HepG2 (cell line): Measurements from ENCODE around the gene CTIF. TPM values are rescaled to one million over a fixed set of nuclear protein-coding genes. Genes with fewer than 3 reads are reported as not detected.
A peak's percentile ranks its signal among the peaks of the same experiment; 100 is the strongest.

Source experiments
- ATF5 ChIP-seq: sonication (generic); formaldehyde crosslinking; IDR thresholded peaks from 2 replicates; pipeline ENCODE4 v1.4.0; 2020; ENCODE audit warnings: mild to moderate bottlenecking, low read depth, missing genetic modification reagents
- GTF3A ChIP-seq: sonication (generic); formaldehyde crosslinking; conservative IDR thresholded peaks from 2 replicates; pipeline ENCODE4 v1.4.0; 2020; ENCODE audit warnings: mild to moderate bottlenecking, missing genetic modification reagents
- HOXA5 ChIP-seq: sonication (generic); formaldehyde crosslinking; IDR thresholded peaks from 2 replicates; pipeline ENCODE4 v1.4.0; 2020; ENCODE audit warnings: missing genetic modification reagents
- MED13 ChIP-seq: sonication (generic); formaldehyde crosslinking; IDR thresholded peaks from 2 replicates; pipeline ENCODE4 v1.5.0; 2020; ENCODE audit warnings: missing genetic modification reagents
- MLX ChIP-seq: IDR thresholded peaks from 2 replicates; pipeline ENCODE4 v1.6.1; 2016
- MXI1 ChIP-seq: IDR thresholded peaks from 3 replicates; pipeline ENCODE4 v1.6.1; 2012; ENCODE audit warnings: low read depth, low read length, inconsistent platforms, borderline replicate concordance
- NCOA1 ChIP-seq: sonication (generic); formaldehyde crosslinking; IDR thresholded peaks from 2 replicates; pipeline ENCODE4 v1.9.0; 2021; ENCODE audit warnings: missing genetic modification reagents
- NPAS2 ChIP-seq: sonication (generic); formaldehyde crosslinking; IDR thresholded peaks from 2 replicates; pipeline ENCODE4 v1.8.0; 2022; ENCODE audit warnings: mild to moderate bottlenecking, missing genetic modification reagents, borderline replicate concordance
- NR2F1 ChIP-seq, 2 experiments: fragments of 450-650 bp in 1 of 2; formaldehyde crosslinking in 1 of 2; IDR thresholded peaks; 2 replicates each; pipeline versions ENCODE4 v1.5.0 to v1.6.1; 2016 to 2020; ENCODE audit warnings: mild to moderate bottlenecking in 1 of 2, missing compliant biosample characterization in 1 of 2, missing genetic modification reagents in 1 of 2, moderate library complexity in 1 of 2
- PAXIP1 ChIP-seq: sonication (generic); formaldehyde crosslinking; conservative IDR thresholded peaks from 2 replicates; pipeline ENCODE4 v1.4.0; 2020; ENCODE audit warnings: mild to moderate bottlenecking, missing genetic modification reagents, moderate library complexity
- PHF5A ChIP-seq: IDR thresholded peaks from one replicate; pipeline ENCODE4 v1.6.1; 2018; ENCODE audit warnings: low read depth, missing genetic modification reagents; ENCODE audit not compliant: unreplicated experiment
- SNAPC2 ChIP-seq: sonication (generic); formaldehyde crosslinking; IDR thresholded peaks from 2 replicates; pipeline ENCODE4 v1.8.1; 2022; ENCODE audit warnings: mild to moderate bottlenecking, missing genetic modification reagents
- THYN1 ChIP-seq: sonication (generic); formaldehyde crosslinking; IDR thresholded peaks from 2 replicates; pipeline ENCODE4 v1.8.1; 2023; ENCODE audit warnings: low read depth, mild to moderate bottlenecking, moderate library complexity, missing genetic modification reagents, borderline replicate concordance
- ZC3H13 ChIP-seq: sonication (generic); formaldehyde crosslinking; IDR thresholded peaks from 2 replicates; pipeline ENCODE4 v1.8.1; 2023; ENCODE audit warnings: mild to moderate bottlenecking, missing genetic modification reagents, moderate library complexity
- ZNF160 ChIP-seq: sonication (generic); formaldehyde crosslinking; IDR thresholded peaks from 2 replicates; pipeline ENCODE4 v1.8.0; 2022; ENCODE audit warnings: mild to moderate bottlenecking, inconsistent platforms, missing genetic modification reagents
- ZNF33A ChIP-seq: sonication (generic); formaldehyde crosslinking; IDR thresholded peaks from 2 replicates; pipeline ENCODE4 v1.5.1; 2020; ENCODE audit warnings: missing genetic modification reagents, mild to moderate bottlenecking, moderate library complexity, borderline replicate concordance
- ZNF362 ChIP-seq: sonication (generic); formaldehyde crosslinking; IDR thresholded peaks from 2 replicates; pipeline ENCODE4 v1.4.0; 2020; ENCODE audit warnings: missing genetic modification reagents, mild to moderate bottlenecking, borderline replicate concordance
- ZNF431 ChIP-seq: sonication (generic); formaldehyde crosslinking; IDR thresholded peaks from 2 replicates; pipeline ENCODE4 v1.9.0; 2022; ENCODE audit warnings: missing genetic modification reagents, low read depth, mild to moderate bottlenecking, borderline replicate concordance
- ZNF574 ChIP-seq: sonication (generic); formaldehyde crosslinking; IDR thresholded peaks from 2 replicates; pipeline ENCODE4 v1.4.0; 2020; ENCODE audit warnings: missing genetic modification reagents
- ZNF670 ChIP-seq: sonication (generic); formaldehyde crosslinking; IDR thresholded peaks from 2 replicates; pipeline ENCODE4 v1.8.0; 2022; ENCODE audit warnings: mild to moderate bottlenecking, missing genetic modification reagents, borderline replicate concordance
- polyA plus RNA-seq, 8 experiments: library from polyadenylated mRNA; depleted of rRNA in 3 of 8; stranded (reverse) in 7 of 8; unstranded in 1 of 8; fragments of >200 nt; fragmentation: Illumina TruSeq in 4 of 8; extraction: Trizol in 4 of 8; gene quantifications; 2 replicates each; pipeline versions ENCODE4 v1.2.1 to v1.2.3, GENCODE V29; 2011 to 2016; ENCODE audit warnings: low read depth in 4 of 8, missing spikeins in 1 of 8, mixed read lengths in 1 of 8; ENCODE audit not compliant: insufficient read depth in 1 of 8
- total RNA-seq, 5 experiments: library from RNA; depleted of rRNA; stranded (reverse); fragments of >200 nt; fragmentation: Illumina TruSeq; extraction: Trizol; gene quantifications; 2 replicates each; pipeline ENCODE4 v1.2.3, GENCODE V29; 2016; ENCODE audit warnings: low read depth in 1 of 5

The CTIF gene
- total and polyA plus RNA-seq, 2 of the 13 experiments (the other 11 are each of a cell fraction or from before 2014, with no cell fraction given), result 18.2 to 28.0 TPM

- TF ChIP-seq SNAPC2 (CRISPR knock-in tag) (no peak), ZNF160 (CRISPR knock-in tag) (no peak; the same call in 1 of the 2 replicates), ATF5 (CRISPR knock-in tag) (no peak), ZNF362 (no peak), ZC3H13 (CRISPR knock-in tag) (0 out of 2 replicates have a peak, but pooled peaks have one; percentile 49), ZNF574 (CRISPR knock-in tag) (peak; percentile 59), MXI1 (no peak), PAXIP1 (CRISPR knock-in tag) (no peak), MED13 (CRISPR knock-in tag) (peak; percentile 36; the same call in 1 of the 2 replicates), NPAS2 (CRISPR knock-in tag) (no peak), GTF3A (CRISPR knock-in tag) (no peak), NCOA1 (0 out of 2 replicates have a peak, but pooled peaks have one; percentile 34), ZNF670 (CRISPR knock-in tag) (no peak), NR2F1 (CRISPR knock-in tag; IDR thresholded peaks at IDR 0.05) (no peak), THYN1 (no peak), HOXA5 (CRISPR knock-in tag) (0 out of 2 replicates have a peak, but pooled peaks have one; percentile 44), ZNF33A (CRISPR knock-in tag) (no peak), PHF5A (CRISPR knock-in tag) (no peak), ZNF431 (CRISPR knock-in tag) (no peak; the same call in 1 of the 2 replicates), MLX (no peak)
These were observed 2.4 kb downstream of the CTIF start (continued) for GRCh38 chr18:48541026-48541746.
